Smooth muscle cell of the brain vasculature (primary cell): ENCODE data around the gene DNLZ.
"Not testable (repeated sequence)": the region's sequence is repeated elsewhere in the genome, so short reads cannot be mapped to it uniquely, and the experiment has no call there.

Experiments
- DNase-seq: peaks from one replicate; pipeline ENCODE4 v3.0.0-alpha.2; 2012; ENCODE audit warnings: low read depth, low spot score

The DNLZ gene

GRCh38 chr9:136331556-136332481, 31.7 kb downstream of the DNLZ start:
- DNase-seq: no peak

GRCh38 chr9:136331030-136331429, 32.5 kb downstream of the DNLZ start:
- no peak for DNase-seq

- DNase-seq: no peak
These were observed 33.0 kb downstream of the DNLZ start for GRCh38 chr9:136330406-136330990.

- no peak for DNase-seq
These were observed 33.7 kb downstream of the DNLZ start for GRCh38 chr9:136329636-136330405.

- no peak for DNase-seq
These were observed 34.3 kb downstream of the DNLZ start for GRCh38 chr9:136329211-136329627.

- no peak for DNase-seq
These were observed 34.9 kb downstream of the DNLZ start for GRCh38 chr9:136328622-136329041.

- DNase-seq: no peak
These were observed 35.4 kb downstream of the DNLZ start for GRCh38 chr9:136328011-136328621.

GRCh38 chr9:136327304-136327974, 36.1 kb downstream of the DNLZ start, which contains the start of gene GPSM1:
Gene GPSM1, plus strand, starts transcription at chr9:136327539. Its CDS starts 157 bp downstream, at chr9:136327696.
- DNase-seq: no peak

GRCh38 chr9:136326761-136327303, 36.7 kb downstream of the DNLZ start:
- DNase-seq: no peak

GRCh38 chr9:136326061-136326760, 37.3 kb downstream of the DNLZ start:
- DNase-seq: peak; percentile 95

- no peak for DNase-seq
These were observed 38.2 kb downstream of the DNLZ start for GRCh38 chr9:136325358-136325757.

- DNase-seq: no peak
These were observed 38.8 kb downstream of the DNLZ start for GRCh38 chr9:136324501-136325300.

GRCh38 chr9:136323371-136323789, 40.2 kb downstream of the DNLZ start:
- DNase-seq: no peak

GRCh38 chr9:136322756-136323330, 40.7 kb downstream of the DNLZ start:
- no peak for DNase-seq

- no peak for DNase-seq
These were observed 42.0 kb downstream of the DNLZ start for GRCh38 chr9:136321561-136321960.

- not testable (repeated sequence) for DNase-seq
These were observed 42.6 kb downstream of the DNLZ start for GRCh38 chr9:136320972-136321371.

- not testable (repeated sequence) for DNase-seq
These were observed 43.6 kb downstream of the DNLZ start for GRCh38 chr9:136319955-136320354.

GRCh38 chr9:136319244-136319643, 44.3 kb downstream of the DNLZ start:
- DNase-seq: not testable (repeated sequence)

GRCh38 chr9:136318776-136319241, 44.7 kb downstream of the DNLZ start:
- no peak for DNase-seq
